ENCODE data around the gene SNX13.

The SNX13 gene

GRCh38 chr7:17774716-17775288, 165.5 kb downstream of the SNX13 start:
- Histone ChIP-seq H3K27ac (no peak overlapping the region), H3K4me3 (no peak overlapping the region), H3K4me1 (no peaks in the 10 kb centered on the region), H3K27me3 (no peaks in the 10 kb centered on the region), H3K9me3 (no peaks in the 10 kb centered on the region), H3K36me3 (no peaks in the 10 kb centered on the region)
- TF ChIP-seq, protein P1, sequence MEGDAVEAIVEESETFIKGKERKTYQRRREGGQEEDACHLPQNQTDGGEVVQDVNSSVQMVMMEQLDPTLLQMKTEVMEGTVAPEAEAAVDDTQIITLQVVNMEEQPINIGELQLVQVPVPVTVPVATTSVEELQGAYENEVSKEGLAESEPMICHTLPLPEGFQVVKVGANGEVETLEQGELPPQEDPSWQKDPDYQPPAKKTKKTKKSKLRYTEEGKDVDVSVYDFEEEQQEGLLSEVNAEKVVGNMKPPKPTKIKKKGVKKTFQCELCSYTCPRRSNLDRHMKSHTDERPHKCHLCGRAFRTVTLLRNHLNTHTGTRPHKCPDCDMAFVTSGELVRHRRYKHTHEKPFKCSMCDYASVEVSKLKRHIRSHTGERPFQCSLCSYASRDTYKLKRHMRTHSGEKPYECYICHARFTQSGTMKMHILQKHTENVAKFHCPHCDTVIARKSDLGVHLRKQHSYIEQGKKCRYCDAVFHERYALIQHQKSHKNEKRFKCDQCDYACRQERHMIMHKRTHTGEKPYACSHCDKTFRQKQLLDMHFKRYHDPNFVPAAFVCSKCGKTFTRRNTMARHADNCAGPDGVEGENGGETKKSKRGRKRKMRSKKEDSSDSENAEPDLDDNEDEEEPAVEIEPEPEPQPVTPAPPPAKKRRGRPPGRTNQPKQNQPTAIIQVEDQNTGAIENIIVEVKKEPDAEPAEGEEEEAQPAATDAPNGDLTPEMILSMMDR (IDR thresholded peaks at IDR 0.05), result no peak
- DNase-seq, result no peak
- intact Hi-C loops (cut with DNase I; ENCODE audit: low total_unique reads), result no loop called here

GRCh38 chr7:17774248-17774647, 166.0 kb downstream of the SNX13 start:
- Histone ChIP-seq H3K4me3 (no peak overlapping the region), H3K9me3 (no peaks in the 10 kb centered on the region), H3K4me1 (no peaks in the 10 kb centered on the region), H3K27ac (no peak overlapping the region), H3K27me3 (no peaks in the 10 kb centered on the region), H3K36me3 (no peaks in the 10 kb centered on the region)
- intact Hi-C loops (cut with DNase I; ENCODE audit: low total_unique reads), result no loop called here
- no peak for DNase-seq
- TF ChIP-seq, protein P1 (IDR thresholded peaks at IDR 0.05), result no peak

GRCh38 chr7:17773289-17773626, 167.0 kb downstream of the SNX13 start:
- H3K27me3 ChIP-seq, result no peaks in the 10 kb centered on the region
- intact Hi-C loops (cut with DNase I; ENCODE audit: low total_unique reads), result no loop called here
- H3K36me3 ChIP-seq, result no peaks in the 10 kb centered on the region
- no peaks in the 10 kb centered on the region for H3K4me1 ChIP-seq
- peak in 1 of 2 donors; percentile 57 for DNase-seq
- H3K9me3 ChIP-seq, result no peaks in the 10 kb centered on the region
- H3K4me3 ChIP-seq, result no peak overlapping the region
- TF ChIP-seq, protein P1 (IDR thresholded peaks at IDR 0.05), result no peak
- H3K27ac ChIP-seq, result no peak overlapping the region

GRCh38 chr7:17772581-17773288, 167.6 kb downstream of the SNX13 start:
- H3K27ac ChIP-seq, result no peak overlapping the region
- H3K4me1 ChIP-seq, result no peaks in the 10 kb centered on the region
- no peaks in the 10 kb centered on the region for H3K36me3 ChIP-seq
- H3K27me3 ChIP-seq, result no peaks in the 10 kb centered on the region
- no peak overlapping the region for H3K4me3 ChIP-seq
- TF ChIP-seq, protein P1 (IDR thresholded peaks at IDR 0.05), result no peak
- intact Hi-C loops (cut with DNase I; ENCODE audit: low total_unique reads), result no loop called here
- no peaks in the 10 kb centered on the region for H3K9me3 ChIP-seq
- no peak for DNase-seq

DNA sequence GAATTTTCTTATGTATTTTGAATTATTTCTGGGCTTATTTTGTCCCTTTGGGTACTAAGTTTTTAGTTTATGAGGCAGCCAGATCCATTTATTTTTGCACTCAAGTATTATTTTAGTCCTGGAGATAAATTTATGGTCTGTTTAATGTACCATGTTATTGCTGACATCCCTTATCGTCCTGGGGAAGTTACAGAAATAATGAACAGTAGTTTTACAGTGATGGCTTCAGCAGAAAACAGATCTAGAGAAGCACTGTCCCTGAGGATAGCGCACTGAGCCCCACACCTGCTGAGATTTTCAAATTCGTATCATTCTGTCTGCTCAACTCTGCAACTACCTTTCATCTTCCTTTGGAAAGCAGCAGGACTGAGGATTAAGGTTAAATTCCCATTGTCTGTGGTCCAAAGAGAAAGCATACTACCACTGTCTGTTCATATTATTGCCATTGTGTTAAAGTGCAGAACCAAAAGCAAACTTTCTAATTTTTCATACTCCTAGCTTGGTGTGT, 168.3 kb downstream of the SNX13 start:
- H3K27me3 ChIP-seq, result no peaks in the 10 kb centered on the region
- intact Hi-C loops (cut with DNase I; ENCODE audit: low total_unique reads), result no loop called here
- no peaks in the 10 kb centered on the region for H3K9me3 ChIP-seq
- TF ChIP-seq, protein P1 (IDR thresholded peaks at IDR 0.05), result no peak
- no peaks in the 10 kb centered on the region for H3K4me1 ChIP-seq
- no peak overlapping the region for H3K27ac ChIP-seq
- H3K36me3 ChIP-seq, result no peaks in the 10 kb centered on the region
- DNase-seq, result no peak
- no peak overlapping the region for H3K4me3 ChIP-seq
